D721Med (cell line): ENCODE measurements around the gene LRIG2.
"Not testable (repeated sequence)": the region's sequence is repeated elsewhere in the genome, so short reads cannot be mapped to it uniquely, and the experiment has no call there.

Source experiments
- DNase-seq: peaks from one replicate; pipeline ENCODE4 v3.0.0; 2011; ENCODE audit warnings: low spot score; ENCODE audit not compliant: insufficient read length
- FAIRE-seq: peaks from 2 replicates; lab custom pipeline; 2011; peaks lifted over from hg19 to GRCh38; lab: Jason Lieb, UNC
- TF ChIP-seq, protein P1 (sequence below): IDR thresholded peaks from 2 replicates; pipeline ENCODE4 v1.5.1; 2012; ENCODE audit warnings: mild to moderate bottlenecking, control low read depth; ENCODE audit not compliant: insufficient read depth; ENCODE audit errors: missing control alignments

The LRIG2 gene, protein sequence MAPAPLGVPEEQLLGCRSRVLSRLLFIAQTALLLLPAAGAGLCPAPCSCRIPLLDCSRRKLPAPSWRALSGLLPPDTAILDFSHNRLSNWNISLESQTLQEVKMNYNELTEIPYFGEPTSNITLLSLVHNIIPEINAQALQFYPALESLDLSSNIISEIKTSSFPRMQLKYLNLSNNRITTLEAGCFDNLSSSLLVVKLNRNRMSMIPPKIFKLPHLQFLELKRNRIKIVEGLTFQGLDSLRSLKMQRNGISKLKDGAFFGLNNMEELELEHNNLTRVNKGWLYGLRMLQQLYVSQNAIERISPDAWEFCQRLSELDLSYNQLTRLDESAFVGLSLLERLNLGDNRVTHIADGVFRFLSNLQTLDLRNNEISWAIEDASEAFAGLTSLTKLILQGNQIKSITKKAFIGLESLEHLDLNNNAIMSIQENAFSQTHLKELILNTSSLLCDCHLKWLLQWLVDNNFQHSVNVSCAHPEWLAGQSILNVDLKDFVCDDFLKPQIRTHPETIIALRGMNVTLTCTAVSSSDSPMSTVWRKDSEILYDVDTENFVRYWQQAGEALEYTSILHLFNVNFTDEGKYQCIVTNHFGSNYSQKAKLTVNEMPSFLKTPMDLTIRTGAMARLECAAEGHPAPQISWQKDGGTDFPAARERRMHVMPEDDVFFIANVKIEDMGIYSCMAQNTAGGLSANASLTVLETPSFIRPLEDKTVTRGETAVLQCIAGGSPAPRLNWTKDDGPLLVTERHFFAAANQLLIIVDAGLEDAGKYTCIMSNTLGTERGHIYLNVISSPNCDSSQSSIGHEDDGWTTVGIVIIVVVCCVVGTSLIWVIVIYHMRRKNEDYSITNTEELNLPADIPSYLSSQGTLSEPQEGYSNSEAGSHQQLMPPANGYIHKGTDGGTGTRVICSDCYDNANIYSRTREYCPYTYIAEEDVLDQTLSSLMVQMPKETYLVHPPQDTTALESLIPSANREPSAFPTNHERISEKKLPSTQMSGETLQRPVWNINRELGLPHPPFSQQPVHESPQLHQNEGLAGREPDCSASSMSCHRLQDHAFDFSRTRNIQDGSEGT

DNA sequence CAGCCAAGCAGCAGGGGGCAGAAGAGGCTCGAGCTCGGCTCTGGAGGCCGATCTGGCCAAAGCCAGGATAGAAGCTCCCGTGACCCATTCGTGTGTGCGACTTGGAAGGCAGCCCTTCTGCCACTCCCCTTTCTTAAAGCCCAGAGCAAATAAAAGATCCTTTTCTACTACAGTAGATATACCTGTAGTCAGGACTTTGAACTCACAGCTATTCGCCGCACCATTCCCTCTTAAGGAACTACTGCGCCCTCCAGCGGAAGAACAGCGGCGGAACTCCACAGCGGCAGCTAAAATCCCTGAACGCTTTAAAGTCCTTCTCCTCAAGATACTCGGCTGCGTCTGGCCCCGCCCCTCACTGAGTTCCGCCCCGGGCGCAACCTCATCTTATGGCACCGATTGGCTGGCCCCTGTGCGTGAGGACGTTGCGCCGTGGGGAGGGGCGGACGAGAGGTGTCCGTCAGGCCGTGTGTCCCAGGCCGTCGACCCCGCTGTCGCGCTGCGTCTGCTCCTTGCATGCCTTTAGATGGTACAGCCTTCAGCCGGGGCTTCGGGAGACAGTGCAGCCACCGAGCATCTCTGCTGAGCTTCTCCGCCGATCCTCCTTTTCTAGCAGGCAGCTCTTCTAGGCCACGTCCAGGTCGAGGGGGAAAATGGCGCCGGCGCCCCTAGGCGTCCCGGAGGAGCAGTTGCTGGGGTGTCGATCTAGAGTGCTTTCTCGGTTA, at the start of gene LRIG2:
TSS of gene LRIG2 (plus strand) at position 442 of the 722 bp plus-strand sequence. CDS start at position 651, 209 bp downstream.
- TF ChIP-seq, protein P1, sequence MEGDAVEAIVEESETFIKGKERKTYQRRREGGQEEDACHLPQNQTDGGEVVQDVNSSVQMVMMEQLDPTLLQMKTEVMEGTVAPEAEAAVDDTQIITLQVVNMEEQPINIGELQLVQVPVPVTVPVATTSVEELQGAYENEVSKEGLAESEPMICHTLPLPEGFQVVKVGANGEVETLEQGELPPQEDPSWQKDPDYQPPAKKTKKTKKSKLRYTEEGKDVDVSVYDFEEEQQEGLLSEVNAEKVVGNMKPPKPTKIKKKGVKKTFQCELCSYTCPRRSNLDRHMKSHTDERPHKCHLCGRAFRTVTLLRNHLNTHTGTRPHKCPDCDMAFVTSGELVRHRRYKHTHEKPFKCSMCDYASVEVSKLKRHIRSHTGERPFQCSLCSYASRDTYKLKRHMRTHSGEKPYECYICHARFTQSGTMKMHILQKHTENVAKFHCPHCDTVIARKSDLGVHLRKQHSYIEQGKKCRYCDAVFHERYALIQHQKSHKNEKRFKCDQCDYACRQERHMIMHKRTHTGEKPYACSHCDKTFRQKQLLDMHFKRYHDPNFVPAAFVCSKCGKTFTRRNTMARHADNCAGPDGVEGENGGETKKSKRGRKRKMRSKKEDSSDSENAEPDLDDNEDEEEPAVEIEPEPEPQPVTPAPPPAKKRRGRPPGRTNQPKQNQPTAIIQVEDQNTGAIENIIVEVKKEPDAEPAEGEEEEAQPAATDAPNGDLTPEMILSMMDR, result peak; percentile 62
- FAIRE-seq (no peak), DNase-seq (peak; percentile 83)

DNA sequence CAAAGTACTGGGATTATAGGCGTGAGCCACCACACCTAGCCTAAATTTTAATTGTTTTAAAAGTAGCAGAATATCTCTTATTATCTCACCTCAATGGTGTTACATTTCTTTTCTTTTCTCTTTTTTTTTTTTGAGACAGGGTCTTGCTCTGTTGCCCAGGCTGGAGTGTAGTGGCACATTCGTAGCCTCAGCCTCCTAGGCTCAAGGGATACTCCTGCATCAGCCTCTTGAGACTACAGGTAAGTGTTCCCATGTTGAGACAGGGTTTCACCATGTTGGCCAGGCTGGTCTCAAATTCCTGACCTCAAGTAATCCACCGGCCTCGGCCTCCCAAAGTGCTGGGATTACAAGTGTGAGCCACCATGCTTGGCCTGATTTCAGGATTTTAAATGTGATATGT, 49.7 kb upstream of the LRIG2 start:
- DNase-seq, FAIRE-seq: not testable (repeated sequence)

DNA sequence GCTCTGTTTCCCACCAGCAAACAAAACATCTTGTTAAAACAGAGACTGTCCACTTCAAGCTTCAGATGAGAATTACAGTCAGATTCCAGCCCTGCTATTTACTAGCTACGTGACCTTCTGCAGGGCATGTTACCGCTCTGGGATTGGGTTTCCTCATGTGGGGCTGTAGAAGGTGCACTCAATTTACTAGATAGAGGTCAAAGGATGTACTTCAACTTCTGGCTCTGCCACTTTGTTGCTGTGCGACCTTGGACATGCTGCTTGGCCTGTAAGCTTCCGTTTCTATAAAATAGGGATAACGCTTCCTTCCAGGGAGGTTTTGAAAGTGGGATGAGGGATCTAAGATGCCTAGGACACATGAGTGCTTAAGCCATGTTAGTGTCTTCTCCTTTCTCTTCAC, 46.0 kb upstream of the LRIG2 start:
- FAIRE-seq (no peak), DNase-seq (no peak)
- TF ChIP-seq, protein P1, result no peak

DNA sequence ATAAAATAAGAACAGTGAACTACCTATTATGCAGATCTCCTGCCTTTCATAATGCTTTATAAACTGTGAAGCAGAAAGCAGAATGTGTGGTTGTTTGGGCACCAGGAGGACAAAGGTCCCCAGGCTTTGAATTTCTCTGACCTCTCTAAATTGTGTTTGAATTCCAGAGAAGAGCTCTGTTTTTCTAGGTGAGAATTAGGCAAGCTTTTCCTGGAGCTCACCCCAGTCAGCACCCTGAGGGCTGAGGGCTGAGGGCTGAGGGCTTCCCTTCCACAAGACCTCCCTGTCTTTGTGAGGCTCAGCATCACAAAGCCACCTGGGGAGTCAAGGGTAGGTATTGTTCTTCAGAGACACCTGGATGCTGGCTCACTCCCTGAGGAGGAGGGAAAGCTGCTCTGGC, 45.5 kb upstream of the LRIG2 start:
- FAIRE-seq (no peak), DNase-seq (no peak)
- TF ChIP-seq, protein P1, result no peak

DNA sequence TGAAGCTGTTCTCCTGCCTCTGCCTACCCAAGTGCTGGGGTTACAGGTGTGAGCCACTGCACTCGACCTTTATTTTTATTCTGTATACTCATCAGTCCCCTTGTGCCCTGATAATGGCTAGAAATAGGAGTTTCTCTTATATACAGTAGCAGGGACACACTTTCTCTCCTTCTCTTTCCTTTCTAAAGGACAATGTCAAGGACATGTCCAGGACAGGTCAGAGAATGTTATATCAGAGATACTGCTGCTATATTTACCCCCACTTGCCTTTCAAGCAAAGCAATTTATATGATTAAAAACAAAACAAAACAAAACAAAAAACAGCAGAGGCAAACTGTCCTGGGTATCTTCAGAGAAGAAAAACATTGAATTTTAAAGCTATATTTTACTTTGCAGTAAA, 43.2 kb upstream of the LRIG2 start:
- no peak for DNase-seq
- FAIRE-seq, result no peak
- TF ChIP-seq, protein P1, result no peak

DNA sequence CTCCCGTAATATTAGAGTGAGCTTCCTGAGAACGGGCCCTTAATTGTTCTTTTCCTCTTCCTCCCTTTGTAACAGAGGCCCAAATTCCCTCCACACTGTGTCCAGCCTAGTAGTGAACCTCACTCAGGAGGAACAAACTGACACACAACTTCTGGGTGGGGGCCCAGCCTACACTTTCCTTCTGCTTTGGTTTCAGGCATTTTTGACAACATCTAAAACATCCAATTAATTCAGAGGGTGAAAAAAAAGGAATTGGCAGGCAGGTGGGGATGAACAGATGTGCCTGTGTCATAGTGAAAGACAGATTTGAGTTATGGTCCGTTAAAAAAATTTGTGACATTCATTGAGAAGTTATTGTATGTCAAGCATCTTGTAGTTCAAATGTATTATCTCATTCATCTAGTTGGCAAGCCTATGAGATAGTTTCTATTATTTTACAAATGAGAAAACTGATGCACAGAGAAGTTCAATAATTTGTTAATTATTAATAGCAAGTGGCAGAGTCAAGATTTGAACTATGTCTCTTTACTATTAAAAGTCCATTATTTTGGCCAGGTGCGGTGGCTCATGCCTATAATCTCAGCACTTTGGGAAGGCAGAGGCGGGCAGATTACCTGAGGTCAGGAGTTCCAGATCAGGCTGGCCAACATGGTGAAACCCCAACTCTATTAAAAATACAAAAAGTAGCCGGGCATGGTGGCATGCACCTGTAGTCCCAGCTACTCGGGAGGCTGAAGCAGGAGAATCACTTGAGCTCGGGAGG, 41.6 kb upstream of the LRIG2 start:
- FAIRE-seq (no peak), DNase-seq (no peak)
- TF ChIP-seq, protein P1, result no peak
